HFF-Myc (cell line): ENCODE data around the gene FBXL17.

Experiments used
- DNase-seq: peaks from one replicate; pipeline ENCODE4 v3.0.0-alpha.2; 2011; ENCODE audit warnings: low read depth; ENCODE audit errors: extremely low read depth
- H3K4me3 ChIP-seq: replicated peaks from 2 replicates; pipeline ENCODE4 v1.5.1; 2011; ENCODE audit warnings: low read depth, mild to moderate bottlenecking, control low read depth, low read length
- CTCF ChIP-seq: IDR thresholded peaks from 2 replicates; pipeline ENCODE4 v1.5.1; 2012; ENCODE audit warnings: mild to moderate bottlenecking, low read depth, low read length, control low read depth; ENCODE audit errors: missing control alignments

Gene FBXL17

DNA sequence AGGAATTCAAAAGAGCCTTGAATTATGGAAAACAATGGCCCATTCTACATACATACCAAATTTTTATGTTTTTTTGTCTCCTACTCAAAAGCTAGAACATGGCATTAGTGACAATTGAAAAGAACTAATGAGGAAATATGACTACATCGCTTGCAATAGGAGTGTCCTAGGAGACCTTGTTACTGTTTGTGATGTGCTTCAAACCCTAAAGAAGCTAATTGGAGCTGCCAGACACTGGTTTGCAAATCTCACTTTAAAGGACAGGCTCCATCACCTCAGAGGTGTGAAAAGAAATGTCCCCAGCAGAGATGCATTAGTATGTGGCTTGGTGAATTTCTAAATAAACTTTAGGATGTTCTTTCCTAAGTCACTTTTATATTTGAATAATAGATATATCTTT is 356.9 kb downstream of the FBXL17 start:
- no peak for TF ChIP-seq CTCF
- H3K4me3 ChIP-seq: no peak overlapping the region
- DNase-seq: no peak

DNA sequence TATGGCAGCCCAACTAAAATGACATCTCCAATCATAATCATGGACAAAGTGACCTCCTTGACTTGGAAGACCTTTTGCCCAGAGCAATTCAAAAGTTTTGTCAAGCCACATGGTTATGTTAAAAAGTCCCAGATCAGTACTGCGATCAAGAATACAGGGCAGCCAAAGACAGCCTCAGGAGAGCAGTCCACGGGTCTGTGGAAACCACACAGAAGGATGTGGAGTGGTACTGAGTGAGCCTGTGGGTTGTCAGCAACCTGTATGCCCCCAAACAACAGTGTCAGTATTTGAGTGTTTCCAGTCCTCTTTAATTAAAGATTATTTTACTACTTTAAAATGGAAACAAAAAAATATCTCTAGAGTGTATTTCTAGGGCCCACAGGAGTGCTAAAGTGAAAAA is 365.8 kb downstream of the FBXL17 start:
- no peak overlapping the region for H3K4me3 ChIP-seq
- no peak for DNase-seq

GRCh38 chr5:108006791-108007190 is 375.1 kb downstream of the FBXL17 start:
- TF ChIP-seq CTCF: no peak
- no peak for DNase-seq
- H3K4me3 ChIP-seq: no peak overlapping the region

More for the DNA sequence above, 365.8 kb downstream of the FBXL17 start:
- TF ChIP-seq CTCF: no peak

- no peak for DNase-seq
- no peak for TF ChIP-seq CTCF
- H3K4me3 ChIP-seq: no peak overlapping the region
These were observed 378.7 kb downstream of the FBXL17 start for GRCh38 chr5:108003178-108003577.

GRCh38 chr5:108001222-108001621 is 380.7 kb downstream of the FBXL17 start:
- TF ChIP-seq CTCF: no peak
- DNase-seq: no peak
- H3K4me3 ChIP-seq: no peak overlapping the region

DNA sequence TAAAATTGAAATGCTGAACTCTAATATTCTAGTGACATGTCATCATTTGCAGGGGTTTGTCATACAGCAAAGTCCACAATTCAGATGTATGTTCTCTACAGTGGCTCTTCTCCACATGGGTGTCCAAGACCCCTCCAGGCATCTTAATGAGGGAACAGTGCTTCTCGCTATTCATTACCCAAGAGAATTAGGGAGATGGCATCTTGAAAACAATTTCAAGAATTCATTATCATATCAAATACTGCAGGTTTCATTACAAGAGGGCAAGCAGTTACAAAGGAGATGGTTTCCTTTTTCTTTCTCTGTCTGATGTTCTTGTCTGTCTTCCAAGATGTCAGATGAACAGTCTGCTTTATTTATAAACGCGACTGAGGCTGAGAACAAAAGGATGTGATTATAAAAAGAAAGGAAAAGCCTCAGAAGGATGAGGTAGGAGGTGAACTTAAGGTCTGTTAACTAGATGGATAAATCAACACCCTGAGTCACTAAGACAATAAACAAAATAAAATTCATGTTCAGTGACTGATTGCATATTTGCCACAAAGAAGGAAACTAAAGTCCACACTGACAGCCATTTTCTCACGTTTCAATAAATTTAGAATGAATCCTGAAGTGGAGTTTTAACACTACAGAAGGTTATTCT is 384.4 kb downstream of the FBXL17 start:
- no peak overlapping the region for H3K4me3 ChIP-seq
- DNase-seq: no peak
- TF ChIP-seq CTCF: no peak

- no peak for DNase-seq
- no peak for TF ChIP-seq CTCF
- H3K4me3 ChIP-seq: no peak overlapping the region
These were observed 388.6 kb downstream of the FBXL17 start for GRCh38 chr5:107993341-107993740.
